Right lung (tissue), 5 donors: ENCODE data around the gene CYRIA. TPM values are rescaled to one million over a fixed set of nuclear protein-coding genes. Genes with fewer than 3 reads are reported as not detected.

ENCODE experiments used
- DNase-seq, 2 donors: peaks; one replicate each; pipeline ENCODE4 v3.0.0-alpha.2; 2013
- polyA plus RNA-seq, 5 donors: library from polyadenylated mRNA; unstranded; fragments of 120-200 nt; gene quantifications; one replicate each; pipeline versions ENCODE4 v1.2.1 to v1.2.3, GENCODE V29; 2013; ENCODE audit warnings: inconsistent platforms in 1 of 5, low replicate concordance in 1 of 5; ENCODE audit not compliant: insufficient read length in 5 of 5, insufficient read depth in 1 of 5

The CYRIA gene
- polyA plus RNA-seq, 5 donors: 10.7 to 17.0 (median 14.8) TPM

DNA sequence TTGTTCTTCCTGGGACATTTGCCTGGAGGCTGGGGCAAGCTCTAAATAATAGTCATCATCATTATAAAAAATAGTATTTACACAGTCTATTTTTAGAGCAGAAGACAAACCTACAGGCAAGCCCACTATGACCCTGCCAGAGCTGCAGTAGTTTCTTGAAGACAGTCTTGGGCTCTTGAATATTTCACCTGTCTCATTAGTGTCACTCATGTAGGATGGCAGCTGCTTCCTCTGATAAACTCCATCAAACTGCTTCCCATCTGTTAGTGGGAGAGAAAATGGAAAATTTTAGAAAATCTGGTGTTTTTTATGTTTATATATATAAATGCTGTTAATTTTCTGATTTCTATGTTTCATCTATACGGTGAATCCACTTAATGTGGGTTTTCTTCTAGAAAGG, 8.5 kb upstream of the CYRIA start:
- DNase-seq: no peak

DNA sequence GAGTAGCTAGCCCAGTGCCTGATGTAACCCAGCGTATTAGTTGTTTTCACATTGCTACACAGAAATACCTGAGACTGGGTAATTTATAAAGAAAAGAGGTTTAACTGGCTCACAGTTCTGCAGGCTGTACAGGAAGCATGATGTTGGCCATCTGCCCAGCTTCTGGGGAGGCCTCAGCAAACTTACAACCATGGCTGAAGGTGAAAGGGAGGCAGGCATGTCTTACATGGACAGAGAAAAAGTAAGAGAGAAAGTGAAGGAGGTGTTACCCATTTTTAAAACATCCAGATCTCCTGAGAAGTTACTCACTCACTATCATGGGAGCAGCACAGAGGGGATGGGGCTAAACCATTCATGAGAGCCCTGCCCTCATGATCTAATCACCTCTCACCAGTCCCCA, 6.1 kb upstream of the CYRIA start:
- no peak for DNase-seq

DNA sequence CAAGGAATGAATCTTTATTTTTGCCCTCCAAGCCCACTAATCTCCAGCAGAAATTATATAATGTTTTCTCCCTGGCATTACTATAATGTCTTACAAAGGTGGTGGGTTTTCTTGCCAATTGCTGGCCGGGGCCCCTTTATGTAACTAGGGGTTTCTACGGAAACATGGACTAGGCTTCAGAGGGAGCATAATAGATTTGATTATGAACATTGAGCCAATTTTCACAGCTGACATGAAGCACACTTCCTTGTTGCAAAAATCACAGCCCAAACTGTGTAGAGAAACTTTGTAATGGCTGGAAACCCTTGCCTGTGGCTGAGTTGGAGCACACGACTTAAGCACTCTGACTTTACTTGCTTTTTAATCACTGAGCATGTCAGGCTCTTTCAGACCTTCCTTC, 3.8 kb upstream of the CYRIA start:
- DNase-seq: no peak

DNA sequence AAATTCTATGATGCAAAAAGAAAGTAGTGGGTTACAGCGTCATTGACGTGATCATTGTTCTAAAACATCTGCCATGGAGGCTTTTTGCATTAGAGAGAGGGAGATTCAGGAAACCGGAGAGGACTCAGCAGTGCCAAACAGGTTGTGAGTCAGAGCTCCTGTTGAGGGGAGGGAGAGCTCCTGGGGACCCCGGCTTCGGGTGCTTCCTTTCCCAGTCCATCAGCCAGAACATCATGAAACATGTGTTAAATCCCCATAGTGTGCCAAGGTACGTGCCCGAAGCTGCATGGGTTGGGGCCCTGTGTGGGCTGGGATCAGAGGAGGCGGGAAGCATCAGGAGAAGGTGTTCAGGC, 791 bp upstream of the CYRIA start:
- peak in 1 of 2 donors; percentile 27 for DNase-seq

DNA sequence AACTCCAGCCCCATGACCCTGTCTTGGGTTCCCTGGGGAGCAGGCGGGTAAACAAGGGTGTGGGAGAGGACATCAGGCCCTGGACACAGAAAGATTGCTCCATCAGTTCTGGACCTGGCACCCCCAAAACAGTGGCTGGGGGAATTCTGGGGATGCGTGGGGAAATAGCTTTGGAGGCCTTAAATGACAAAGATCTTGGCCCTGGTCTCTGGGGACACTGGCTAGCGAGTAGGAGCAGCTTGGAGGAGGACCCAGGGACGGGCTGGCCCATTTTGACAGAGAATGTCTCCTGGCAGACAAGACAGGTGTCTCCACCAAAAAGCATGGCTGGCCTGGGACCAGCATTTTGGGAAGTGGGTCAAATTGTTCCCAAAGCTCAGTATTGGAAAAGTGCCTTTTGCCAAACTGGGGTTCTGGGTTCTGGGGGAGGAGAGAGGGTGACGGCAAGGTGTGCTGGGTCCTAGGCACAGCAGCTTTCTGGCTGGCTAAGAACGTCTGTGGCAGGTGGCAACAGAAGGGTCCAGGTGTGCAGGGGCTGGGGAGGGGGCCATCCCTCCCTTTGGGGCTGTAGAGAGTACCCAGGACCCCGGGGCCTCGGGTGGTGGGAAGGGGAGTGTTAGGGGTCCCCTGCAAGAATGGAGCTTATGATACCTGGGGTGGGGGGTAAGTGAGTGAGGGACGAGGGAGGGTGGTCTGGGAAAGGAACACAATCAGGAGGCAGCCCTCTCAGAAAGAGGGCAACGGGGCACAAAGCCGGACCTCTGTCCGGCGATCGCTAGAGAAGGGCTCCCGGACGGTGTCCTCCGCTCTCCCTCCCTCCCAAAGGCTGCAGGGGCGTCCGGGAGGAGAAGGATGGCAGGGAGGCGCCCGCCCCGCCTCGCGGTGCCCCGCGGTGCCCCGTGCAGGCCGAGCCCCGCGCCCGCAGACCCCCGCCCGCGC, 556 bp downstream of the CYRIA start:
- no peak for DNase-seq

DNA sequence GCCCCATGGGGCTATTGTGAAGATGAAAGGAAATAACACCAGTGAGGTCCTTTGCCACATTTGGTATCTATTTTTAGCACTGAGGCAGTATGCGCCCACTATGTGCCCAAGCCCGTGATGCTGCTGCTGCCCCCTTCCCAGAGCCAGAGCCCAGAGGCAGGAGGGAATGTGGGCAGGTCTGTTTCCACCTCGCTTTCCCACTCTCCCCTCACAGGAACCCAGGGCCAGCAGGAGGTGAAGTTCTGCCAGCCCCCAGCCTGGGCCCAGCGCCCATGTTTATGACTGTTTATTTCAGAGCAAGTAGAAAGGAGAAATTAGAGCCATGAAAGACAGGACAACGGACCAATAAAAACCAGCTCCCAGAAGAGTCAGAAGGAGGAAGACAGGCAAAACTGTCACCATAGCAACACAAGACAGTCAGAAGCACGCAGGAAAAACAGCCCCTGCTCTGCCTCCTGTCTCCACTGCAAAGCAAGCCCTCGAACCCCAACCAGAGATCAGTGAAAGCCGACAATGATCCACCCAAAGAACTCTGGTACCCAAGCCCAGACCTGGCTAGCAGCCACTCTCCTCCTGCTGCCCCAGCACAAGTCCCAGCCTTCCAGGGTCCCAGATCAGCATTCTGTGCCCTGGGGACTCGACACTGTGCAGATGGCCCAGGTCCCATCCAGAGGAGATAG, 1.4 kb downstream of the CYRIA start:
- peak; percentile 85 to 88 for DNase-seq

DNA sequence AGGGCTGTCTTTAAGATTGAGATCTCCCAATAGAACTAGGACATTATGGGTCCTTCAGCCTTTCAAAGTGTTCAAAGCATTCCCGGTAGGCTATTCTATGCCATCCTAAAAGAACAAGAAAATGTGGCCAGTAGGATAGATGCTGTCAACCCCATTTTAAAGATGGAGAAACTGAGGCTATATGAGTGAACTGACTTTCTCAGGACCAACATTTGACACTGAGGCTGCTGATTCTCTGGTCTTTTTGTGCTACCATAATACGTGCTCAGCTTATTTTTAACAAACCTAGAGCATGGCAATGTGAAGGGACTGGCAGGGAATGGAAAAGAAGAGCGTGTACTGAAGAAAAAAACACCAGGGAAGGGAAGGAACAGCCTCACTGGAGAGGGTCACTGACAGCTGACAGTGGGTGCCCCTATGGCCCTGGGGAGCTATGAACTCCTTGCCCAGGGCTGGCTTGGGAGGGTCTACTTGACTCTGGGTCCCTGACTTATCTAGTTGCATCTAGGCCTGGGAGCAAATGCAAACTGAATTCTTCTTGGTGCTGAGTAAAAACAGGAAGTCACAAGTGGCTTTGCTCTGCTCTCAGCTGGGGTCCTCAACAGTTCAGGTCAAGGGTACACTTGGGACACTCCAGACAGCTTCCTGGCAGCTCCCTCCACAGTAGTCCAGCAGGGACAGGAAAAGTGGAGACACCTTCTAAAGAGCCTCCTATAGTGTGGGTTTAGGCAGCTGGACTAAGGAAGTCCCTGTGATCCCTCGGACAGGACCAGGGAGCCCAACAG, 2.3 kb downstream of the CYRIA start:
- DNase-seq: peak in 1 of 2 donors; percentile 35

DNA sequence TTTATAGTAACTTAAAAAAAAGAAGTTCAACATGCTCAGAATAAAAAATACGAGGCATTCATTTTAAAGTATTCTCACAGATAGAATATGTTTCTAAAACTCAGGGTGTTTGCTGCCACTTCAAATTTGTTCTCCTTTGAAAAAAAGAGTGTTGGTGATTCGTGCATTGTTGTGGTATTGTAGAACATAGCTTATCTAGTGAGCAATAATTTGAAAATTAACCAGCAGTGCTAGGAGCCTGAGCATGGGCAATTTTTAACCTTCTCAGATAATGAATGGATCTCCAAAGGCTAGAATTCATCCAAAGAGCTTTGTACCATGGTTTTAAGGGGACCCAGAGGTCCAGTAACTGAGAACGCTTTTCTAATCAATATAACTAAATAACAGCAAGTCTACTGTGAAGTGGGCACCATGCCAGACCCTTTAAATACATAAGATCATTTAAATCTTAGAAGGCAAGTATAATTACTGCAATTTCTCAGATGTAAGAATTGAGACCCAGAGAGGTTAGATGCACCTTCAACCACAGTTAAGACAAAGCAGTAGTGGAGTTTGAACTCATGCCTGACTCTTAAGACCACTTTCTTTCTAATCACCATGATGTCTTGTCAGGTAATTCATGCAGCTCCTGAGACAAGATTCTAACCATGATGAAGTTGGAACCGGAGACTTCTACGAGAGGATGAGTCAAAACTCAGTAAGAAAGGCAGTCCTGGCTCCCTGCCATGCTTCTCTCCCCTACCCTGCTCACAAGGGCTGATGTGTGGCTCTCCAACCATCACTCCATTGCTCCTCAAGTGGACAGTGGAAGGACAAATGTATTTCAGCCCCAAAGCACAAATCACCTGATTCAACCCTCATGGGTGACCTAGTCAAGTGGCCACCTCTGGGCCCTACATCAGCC, 3.4 kb downstream of the CYRIA start:
- no peak for DNase-seq

DNA sequence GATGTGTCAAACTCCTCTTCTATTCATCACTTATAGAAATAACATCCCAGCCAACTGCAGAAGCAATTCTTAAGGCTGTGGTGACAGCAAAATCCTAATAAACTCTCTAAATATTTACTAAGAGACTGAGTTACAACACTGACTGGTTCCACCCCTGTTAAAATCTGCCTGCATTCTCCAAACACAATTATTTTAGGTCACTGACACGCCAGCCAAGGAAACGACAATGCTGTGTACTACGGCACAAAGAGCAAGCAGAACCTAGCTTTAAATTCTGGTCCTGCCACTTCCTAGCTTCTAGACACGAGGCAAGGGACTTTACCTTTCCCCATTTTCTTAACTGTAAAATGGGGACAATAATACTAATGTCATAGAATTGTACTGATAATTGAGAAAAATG, 4.1 kb downstream of the CYRIA start:
- DNase-seq: peak in 1 of 2 donors; percentile 51

DNA sequence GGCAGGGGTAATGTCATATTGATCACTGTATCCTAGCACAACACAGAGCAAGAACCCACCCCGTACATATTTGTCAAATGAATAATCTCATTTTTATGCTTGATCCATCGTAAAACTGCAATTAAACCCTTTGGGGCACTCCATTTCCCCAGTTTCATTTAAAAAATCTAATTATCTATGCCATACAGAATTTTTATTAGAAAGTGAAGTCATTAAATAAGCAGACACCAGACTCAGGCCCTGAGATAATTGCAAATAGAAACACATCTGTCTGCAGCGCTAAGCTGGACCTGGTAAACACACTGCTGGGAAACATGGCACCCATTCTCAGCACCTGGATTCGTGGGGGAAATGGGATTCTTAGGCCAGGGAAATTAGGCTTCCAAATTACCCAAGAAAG, 5.1 kb downstream of the CYRIA start:
- no peak for DNase-seq

DNA sequence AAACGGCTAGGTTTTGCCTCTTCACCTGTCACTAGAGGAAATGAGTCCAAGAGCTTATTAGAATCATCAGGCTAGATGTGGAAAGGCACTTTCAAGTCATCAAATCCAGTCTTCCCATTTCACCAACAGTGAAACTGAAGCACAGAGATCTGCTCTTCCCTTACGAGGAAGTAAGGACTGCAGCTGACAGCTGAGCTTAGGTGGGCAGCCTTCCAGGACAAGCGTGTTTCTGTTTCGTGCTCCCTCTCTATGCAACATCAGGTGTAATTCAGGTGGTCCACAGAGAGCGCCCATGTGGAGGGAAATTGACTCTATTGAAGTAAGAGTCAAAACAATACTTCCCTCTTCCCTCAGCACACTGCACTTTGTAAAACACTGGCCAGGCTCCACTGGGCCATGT, 5.5 kb downstream of the CYRIA start:
- no peak for DNase-seq

DNA sequence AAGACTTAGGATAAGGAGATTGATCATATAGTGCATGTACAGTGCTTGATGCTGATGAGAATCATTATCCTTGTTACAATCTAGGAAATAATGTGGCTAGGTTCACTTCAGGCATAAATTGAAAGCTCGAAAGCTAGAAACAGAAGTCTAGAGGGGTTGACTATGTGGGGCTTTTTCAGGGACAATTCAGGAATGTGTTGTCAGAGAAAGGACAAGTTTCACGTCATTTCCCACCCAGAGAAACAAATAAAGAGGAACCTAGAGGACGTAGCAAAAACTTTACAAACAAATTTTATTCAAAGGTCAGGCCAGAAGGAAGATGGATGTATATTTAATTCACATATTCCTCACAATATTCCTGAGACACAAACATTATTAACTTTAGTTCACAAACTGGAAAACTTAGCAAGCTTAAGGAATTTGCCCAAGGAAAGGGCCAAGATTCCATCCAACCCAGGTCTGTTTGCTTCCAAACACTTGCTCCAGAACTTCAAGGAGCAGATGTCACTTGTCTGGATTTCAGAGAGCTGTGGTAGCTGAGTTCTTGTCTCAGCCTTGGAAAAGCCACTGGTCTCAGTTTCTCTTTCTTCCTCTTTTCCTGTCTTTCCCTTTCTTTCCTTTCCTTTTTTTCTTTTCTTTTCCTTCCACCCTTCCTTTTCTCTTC, 7.4 kb downstream of the CYRIA start:
- no peak for DNase-seq

DNA sequence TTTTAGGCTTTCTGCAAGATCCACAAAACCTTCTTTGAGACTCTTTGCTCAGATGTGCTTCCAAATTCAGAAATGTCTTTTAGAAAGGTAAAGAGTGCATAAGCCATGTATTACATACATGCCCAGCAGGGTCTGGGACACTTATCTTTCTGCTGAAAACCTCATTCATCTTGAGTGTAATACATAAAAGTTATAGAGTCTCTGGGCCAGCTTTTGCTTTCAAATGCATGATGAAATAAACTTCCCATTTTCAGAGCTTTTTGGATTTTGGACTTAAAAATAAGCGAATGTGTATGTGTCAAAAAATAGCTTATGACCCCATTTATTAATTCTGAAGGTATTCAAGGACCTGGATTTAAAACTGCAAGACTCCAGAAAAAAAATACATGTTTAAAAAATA, 8.0 kb downstream of the CYRIA start:
- no peak for DNase-seq

DNA sequence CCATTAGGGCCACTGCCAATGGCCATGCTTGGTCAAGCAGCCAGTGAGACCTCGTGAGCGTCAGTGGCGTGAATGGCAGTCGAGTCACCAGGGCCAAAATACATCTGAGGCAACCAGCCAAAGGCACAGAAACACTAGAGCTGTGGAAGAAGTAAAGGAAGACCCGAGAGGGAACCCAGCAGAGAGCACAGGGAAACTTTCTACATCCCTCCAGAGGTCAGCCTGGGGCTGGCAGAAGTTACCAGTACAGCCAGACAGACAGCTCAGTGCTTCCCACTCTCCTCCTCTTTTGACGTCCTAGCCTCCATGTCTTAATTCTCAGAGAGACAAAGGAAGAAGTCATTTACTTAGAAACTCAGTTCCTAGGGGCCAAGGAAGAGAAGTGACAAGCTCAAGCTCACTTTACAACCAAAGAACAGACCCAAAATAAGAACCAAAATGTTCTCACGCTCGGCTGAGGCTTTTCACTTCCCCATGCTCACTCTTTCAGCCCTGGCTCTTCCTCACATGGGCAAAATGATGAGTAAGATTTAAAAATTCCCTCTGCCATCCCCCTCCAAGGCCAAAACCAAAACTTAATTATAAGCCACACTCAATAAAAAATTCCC, 8.7 kb downstream of the CYRIA start:
- no peak for DNase-seq

DNA sequence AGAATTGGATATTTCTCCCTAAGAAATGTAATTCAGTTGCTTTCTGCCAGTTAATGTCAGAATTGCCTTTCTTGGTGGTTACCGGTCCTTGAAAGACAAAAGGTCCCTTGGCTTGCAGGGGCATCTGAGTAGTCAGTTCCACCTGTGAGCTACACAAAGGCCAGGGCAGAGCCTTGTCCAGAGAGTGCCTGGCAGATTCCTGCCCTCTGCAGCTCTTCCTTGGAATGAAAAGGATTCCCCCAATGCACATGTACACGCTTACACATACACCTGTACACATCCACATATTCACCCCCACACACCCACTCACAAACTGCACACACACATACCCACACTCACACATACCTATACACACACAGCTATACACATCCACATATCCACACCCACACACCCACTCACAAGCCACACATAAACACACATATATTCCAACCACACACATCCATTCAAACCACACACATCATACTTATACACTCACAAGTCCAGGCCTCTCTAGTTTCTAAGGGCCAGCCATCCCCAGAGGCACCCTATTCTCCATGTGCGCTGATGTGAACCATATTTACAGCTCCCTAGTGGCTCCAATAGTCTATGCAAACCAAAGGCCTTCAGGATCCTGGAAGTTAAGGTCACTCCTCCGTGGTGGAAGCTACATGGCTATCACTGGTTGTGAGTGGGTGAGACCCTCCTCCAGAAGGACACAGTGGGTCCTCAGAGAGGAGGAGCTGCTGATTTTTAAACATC, 9.6 kb downstream of the CYRIA start:
- no peak for DNase-seq

DNA sequence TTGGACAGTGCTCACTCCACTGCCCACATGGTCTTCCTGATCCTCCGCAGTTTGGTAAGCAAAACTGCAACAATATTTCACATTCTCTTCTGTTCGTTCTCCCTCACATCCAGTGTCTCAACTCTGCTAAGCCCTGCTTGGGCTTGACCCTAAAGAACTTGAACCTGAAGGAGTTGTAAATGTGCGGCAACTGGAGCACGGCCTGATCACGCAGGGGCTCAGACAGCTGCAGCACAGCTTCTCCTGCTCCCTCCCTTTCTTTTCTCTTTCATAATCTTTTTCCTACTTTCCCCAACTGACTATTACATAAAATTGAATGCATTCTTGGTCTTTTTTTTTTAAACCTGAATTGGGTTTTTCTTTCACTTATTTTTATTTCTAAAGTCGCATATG, 10.2 kb downstream of the CYRIA start:
- no peak for DNase-seq

DNA sequence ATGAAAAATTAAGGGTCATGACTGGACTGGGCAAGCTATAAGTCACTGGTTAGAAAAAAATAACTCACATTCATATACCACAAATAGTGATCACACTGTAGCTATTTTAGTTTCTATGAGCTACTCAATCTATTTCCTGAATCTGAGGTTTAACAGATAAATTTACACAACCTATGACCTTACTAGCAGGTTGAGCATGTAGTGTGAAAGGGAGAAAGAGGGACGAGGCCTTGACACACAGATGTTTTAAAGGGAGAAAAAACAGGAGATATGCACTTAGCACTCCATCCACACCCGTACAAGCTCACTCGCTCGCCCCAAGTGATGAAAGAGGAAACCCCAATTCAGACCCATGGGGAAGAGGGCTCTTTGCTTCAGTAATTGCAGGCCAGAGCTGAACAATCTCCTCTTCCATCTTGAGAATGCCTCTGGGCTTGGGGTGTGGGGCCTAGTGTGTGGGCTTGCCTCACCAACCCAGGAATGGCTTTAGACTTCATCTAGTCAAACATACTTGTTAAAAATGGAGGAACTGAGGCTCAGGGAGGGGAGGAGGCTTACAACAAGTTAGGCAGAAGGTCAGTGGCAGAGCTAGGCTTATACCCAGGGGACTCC, 10.7 kb downstream of the CYRIA start:
- no peak for DNase-seq

DNA sequence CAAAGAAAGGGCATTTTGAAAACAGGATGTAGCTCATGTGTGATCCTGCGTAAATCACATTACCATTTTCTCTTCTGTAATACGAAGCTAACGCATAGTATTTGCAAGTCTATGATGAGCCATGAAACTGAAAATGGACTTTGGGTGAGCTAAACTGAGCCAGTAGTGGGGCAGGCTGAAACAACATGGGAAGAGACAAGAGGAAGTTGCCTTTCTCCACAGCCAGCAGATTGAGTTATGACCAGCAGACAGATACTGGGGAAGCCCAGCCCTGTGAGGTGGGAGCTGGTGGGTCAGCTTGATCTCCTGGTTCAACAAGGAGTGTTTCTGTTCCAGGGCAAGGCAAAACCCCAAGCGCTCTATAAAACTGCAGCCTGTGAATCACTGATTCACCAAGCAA, 11.8 kb downstream of the CYRIA start:
- no peak for DNase-seq

DNA sequence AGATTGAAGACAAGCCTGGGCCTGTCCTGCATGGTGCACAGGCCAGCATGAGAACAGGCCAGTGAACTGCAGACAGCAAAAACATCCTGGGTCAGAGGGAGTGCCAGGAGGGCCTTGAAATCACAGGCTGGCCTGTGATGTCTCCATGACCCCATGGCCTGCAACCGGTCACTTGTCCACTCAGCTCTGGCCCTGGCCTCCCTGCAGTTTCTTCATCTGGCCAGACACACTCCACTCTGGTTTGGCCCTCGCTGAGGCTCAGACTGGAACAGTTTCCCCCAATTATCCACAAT, 12.6 kb downstream of the CYRIA start:
- DNase-seq: no peak
